Natural killer cell (primary cell): ENCODE results near the gene SAMMSON. TPM values are rescaled to one million over a fixed set of nuclear protein-coding genes. Genes with fewer than 3 reads are reported as not detected.

Experiments used
- ATAC-seq, 3 donors: fragments of 150-1000 bp in 2 of 3; fragments of 200-7000 bp in 1 of 3; cut with Tn5 transposase; 1 replicate in 1 of 3; 2 replicates in 2 of 3; pipeline ENCODE4 v1.10.0; 2021; ENCODE audit warnings: mild to moderate bottlenecking in 2 of 3, moderate library complexity in 2 of 3
- DNase-seq, 2 donors: peaks; one replicate each; pipeline versions ENCODE4 v3.0.0 to v3.0.0-alpha.2; 2013 to 2021; ENCODE audit warnings: mixed read lengths in 1 of 2
- H3K27ac ChIP-seq: one replicate; pipeline ENCODE4 v1.5.1; 2013; ENCODE audit warnings: mild to moderate bottlenecking, low read length
- H3K27me3 ChIP-seq: one replicate; pipeline ENCODE4 v1.6.1; 2013; ENCODE audit warnings: low read length; ENCODE audit not compliant: control insufficient read depth, insufficient read depth
- H3K36me3 ChIP-seq: one replicate; pipeline ENCODE4 v1.6.1; 2013; ENCODE audit warnings: low read length; ENCODE audit not compliant: control insufficient read depth, insufficient read depth
- H3K4me1 ChIP-seq: one replicate; pipeline ENCODE4 v1.6.1; 2013; ENCODE audit warnings: low read length; ENCODE audit not compliant: control insufficient read depth, insufficient read depth
- H3K4me3 ChIP-seq: one replicate; pipeline ENCODE4 v1.5.1; 2013; ENCODE audit warnings: low read length
- H3K9me3 ChIP-seq: one replicate; pipeline ENCODE4 v1.6.1; 2013; ENCODE audit warnings: low read length; ENCODE audit not compliant: control insufficient read depth, insufficient read depth
- H3K27ac Mint-ChIP-seq, 2 donors: one replicate each; pipeline ENCODE4 v1.8.0; 2022; ENCODE audit warnings: mild to moderate bottlenecking in 2 of 2, mixed read lengths in 2 of 2, moderate library complexity in 1 of 2
- H3K27me3 Mint-ChIP-seq, 2 donors: one replicate each; pipeline ENCODE4 v1.8.0; 2022; ENCODE audit warnings: low read depth in 2 of 2, mixed read lengths in 2 of 2
- H3K36me3 Mint-ChIP-seq: one replicate; pipeline ENCODE4 v1.8.0; 2022; ENCODE audit warnings: mixed read lengths
- H3K4me1 Mint-ChIP-seq, 2 donors: one replicate each; pipeline ENCODE4 v1.8.0; 2022; ENCODE audit warnings: mixed read lengths in 2 of 2
- H3K4me3 Mint-ChIP-seq: one replicate; pipeline ENCODE4 v1.8.0; 2022; ENCODE audit warnings: mild to moderate bottlenecking, moderate library complexity, mixed read lengths
- H3K9me3 Mint-ChIP-seq, 2 donors: one replicate each; pipeline ENCODE4 v1.8.0; 2022; ENCODE audit warnings: mixed read lengths in 2 of 2
- WGBS: methylation state at CpG from one replicate; pipeline ENCODE4 v1.1.7; 2013; ENCODE audit warnings: missing lambda C conversion rate; ENCODE audit not compliant: insufficient coverage; 5-methylcytosine and 5-hydroxymethylcytosine counted together
- intact Hi-C: fragments of 100-400 bp; cut with micrococcal nuclease; formaldehyde crosslinking; loops from one replicate; pipeline ENCODE4 v1.14.2; 2022
- total RNA-seq, 4 donors: library from RNA; stranded (reverse); fragments of 120-200 nt in 1 of 4; gene quantifications; one replicate each; pipeline versions ENCODE4 v1.2.3 to v1.2.4, GENCODE V29; 2013 to 2022
- TF ChIP-seq, protein P1 (sequence below): fragments of 200-600 bp; IDR thresholded peaks from one replicate; pipeline ENCODE4 v1.8.0; 2022; ENCODE audit warnings: antibody characterized with exemption

Gene SAMMSON
- total RNA-seq, 3 donors from 2014 or later (not counting 1 experiment from before 2014, with no cell fraction given), result not detected

DNA sequence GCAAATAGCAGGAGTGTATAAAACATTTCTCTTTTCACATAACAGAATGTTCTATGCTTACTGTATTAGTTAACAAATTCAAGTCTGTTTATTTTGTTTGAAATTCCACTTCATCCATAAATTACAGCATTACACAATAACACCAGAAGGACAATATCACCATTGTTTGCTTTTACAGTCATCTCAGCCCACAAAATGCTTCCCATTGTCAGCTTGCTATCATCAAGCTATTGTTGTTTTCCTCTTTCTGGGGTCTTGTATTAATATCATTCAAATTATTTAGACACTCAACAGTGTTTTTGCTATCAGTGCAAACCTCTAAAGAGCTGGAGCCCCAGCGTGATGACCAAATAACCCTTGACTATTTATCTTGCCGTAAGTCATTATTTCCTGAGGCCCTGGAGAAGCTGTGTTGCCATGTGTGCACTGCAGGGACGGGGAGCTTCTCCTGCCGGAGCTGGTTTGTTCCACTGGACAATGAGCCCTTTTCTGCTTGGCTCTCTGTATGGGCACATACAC lies 1.1 kb downstream of the SAMMSON start:
- TF ChIP-seq, protein P1, sequence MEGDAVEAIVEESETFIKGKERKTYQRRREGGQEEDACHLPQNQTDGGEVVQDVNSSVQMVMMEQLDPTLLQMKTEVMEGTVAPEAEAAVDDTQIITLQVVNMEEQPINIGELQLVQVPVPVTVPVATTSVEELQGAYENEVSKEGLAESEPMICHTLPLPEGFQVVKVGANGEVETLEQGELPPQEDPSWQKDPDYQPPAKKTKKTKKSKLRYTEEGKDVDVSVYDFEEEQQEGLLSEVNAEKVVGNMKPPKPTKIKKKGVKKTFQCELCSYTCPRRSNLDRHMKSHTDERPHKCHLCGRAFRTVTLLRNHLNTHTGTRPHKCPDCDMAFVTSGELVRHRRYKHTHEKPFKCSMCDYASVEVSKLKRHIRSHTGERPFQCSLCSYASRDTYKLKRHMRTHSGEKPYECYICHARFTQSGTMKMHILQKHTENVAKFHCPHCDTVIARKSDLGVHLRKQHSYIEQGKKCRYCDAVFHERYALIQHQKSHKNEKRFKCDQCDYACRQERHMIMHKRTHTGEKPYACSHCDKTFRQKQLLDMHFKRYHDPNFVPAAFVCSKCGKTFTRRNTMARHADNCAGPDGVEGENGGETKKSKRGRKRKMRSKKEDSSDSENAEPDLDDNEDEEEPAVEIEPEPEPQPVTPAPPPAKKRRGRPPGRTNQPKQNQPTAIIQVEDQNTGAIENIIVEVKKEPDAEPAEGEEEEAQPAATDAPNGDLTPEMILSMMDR, result no peak
- peaks cover 0 to 2% of the 10 kb centered on the region in 2 donors for H3K9me3 Mint-ChIP-seq
- Histone ChIP-seq H3K4me3 (no peak overlapping the region), H3K9me3 (no peaks in the 10 kb centered on the region), H3K4me1 (no peaks in the 10 kb centered on the region), H3K36me3 (no peaks in the 10 kb centered on the region), H3K27me3 (no peaks in the 10 kb centered on the region), H3K27ac (no peak overlapping the region)
- DNase-seq (no peak), ATAC-seq (no peak)
- no peaks in the 10 kb centered on the region for H3K36me3 Mint-ChIP-seq
- intact Hi-C loops, result no loop called here
- H3K27ac Mint-ChIP-seq, result no peak overlapping the region
- H3K4me3 Mint-ChIP-seq, result no peak overlapping the region
- no peaks in the 10 kb centered on the region for H3K4me1 Mint-ChIP-seq
- 87% methylated on average over 4 of the region's 4 CpGs for WGBS
- H3K27me3 Mint-ChIP-seq, result no peaks in the 10 kb centered on the region

DNA sequence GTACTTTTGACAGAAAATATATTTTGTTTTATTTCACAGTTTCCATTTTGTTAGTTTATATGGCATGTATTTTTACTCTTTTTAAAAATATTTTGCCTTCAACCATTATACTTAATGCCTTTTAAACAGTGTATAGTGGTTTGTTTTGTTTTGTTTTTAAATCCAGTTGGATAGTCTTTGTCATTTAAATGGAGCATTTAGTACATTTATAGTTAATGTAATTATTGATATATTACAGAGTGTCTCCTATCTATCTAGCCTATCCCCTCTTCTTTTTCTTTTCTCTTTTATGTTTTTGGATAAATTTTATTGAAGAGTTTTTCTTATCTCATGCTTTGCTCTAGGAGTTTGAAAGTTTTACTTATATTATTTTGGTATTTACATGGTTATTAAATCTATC lies 3.6 kb downstream of the SAMMSON start:
- no peak overlapping the region for H3K4me3 ChIP-seq
- intact Hi-C loops, result no loop called here
- no peaks in the 10 kb centered on the region for H3K4me1 ChIP-seq
- ATAC-seq (no peak), DNase-seq (no peak)
- H3K27me3 ChIP-seq, result no peaks in the 10 kb centered on the region
- Mint-ChIP-seq H3K36me3 (no peaks in the 10 kb centered on the region), H3K27me3 (no peaks in the 10 kb centered on the region), H3K4me3 (no peak overlapping the region), H3K4me1 (no peaks in the 10 kb centered on the region), H3K27ac (no peak overlapping the region), H3K9me3 (peaks cover 0 to 2% of the 10 kb centered on the region in 2 donors)
- H3K36me3 ChIP-seq, result no peaks in the 10 kb centered on the region
- TF ChIP-seq, protein P1, result no peak
- H3K9me3 ChIP-seq, result no peaks in the 10 kb centered on the region
- H3K27ac ChIP-seq, result no peak overlapping the region

DNA sequence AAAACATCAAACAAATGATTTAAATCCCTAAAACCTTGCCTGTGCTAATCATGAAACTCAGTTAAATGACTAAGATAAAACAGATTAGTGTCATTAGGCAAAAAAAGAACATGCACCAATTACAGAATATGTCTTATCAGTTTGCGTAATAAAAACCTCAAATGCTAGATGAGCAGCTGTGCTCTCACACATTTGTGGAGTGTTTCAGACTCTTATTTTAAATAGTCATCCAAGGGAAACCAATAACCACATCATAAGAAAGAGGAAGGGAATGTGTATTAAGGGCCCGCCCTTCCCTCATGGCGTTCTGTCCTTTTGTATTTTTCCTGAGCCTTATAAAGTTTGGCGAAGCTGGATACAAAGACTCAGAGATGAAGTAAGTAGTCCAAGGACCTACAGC lies 6.6 kb downstream of the SAMMSON start:
- no peak overlapping the region for H3K4me3 Mint-ChIP-seq
- intact Hi-C loops, result no loop called here
- no peak overlapping the region for H3K27ac Mint-ChIP-seq
- peaks cover 0 to 4% of the 10 kb centered on the region in 2 donors for H3K4me1 Mint-ChIP-seq
- no peaks in the 10 kb centered on the region for H3K27me3 Mint-ChIP-seq
- H3K9me3 ChIP-seq, result no peaks in the 10 kb centered on the region
- DNase-seq (no peak), ATAC-seq (peak in 1 of 3 donors; percentile 60)
- no peak overlapping the region for H3K4me3 ChIP-seq
- 32% methylated on average over 3 of the region's 4 CpGs for WGBS
- H3K27me3 ChIP-seq, result no peaks in the 10 kb centered on the region
- H3K9me3 Mint-ChIP-seq, result peaks cover 2 to 5% of the 10 kb centered on the region in 2 donors
- no peaks in the 10 kb centered on the region for H3K36me3 Mint-ChIP-seq
- TF ChIP-seq, protein P1, result no peak
- H3K4me1 ChIP-seq, result no peaks in the 10 kb centered on the region
- H3K36me3 ChIP-seq, result no peaks in the 10 kb centered on the region
- H3K27ac ChIP-seq, result no peak overlapping the region

- TF ChIP-seq, protein P1, result no peak
- Mint-ChIP-seq H3K36me3 (no peaks in the 10 kb centered on the region), H3K9me3 (peaks cover 2 to 5% of the 10 kb centered on the region in 2 donors), H3K4me1 (peaks cover 0 to 4% of the 10 kb centered on the region in 2 donors), H3K27me3 (no peaks in the 10 kb centered on the region), H3K27ac (no peak overlapping the region), H3K4me3 (no peak overlapping the region)
- Histone ChIP-seq H3K36me3 (no peaks in the 10 kb centered on the region), H3K27me3 (no peaks in the 10 kb centered on the region), H3K4me3 (no peak overlapping the region), H3K4me1 (no peaks in the 10 kb centered on the region), H3K27ac (no peak overlapping the region), H3K9me3 (no peaks in the 10 kb centered on the region)
- no peak for ATAC-seq
- DNase-seq, result no peak
- intact Hi-C loops, result no loop called here
- WGBS, result 72% methylated on average over 2 of the region's 2 CpGs
Measured at GRCh38 chr3:70010346-70010745, 10.8 kb downstream of the SAMMSON start.
